Loucy (cell line): ENCODE results near the gene SLC25A30.

ENCODE experiments used
- EZH2phosphoT487 ChIP-seq: fragments of 200-600 bp; IDR thresholded peaks from 2 replicates; pipeline ENCODE4 v1.6.1; 2018; ENCODE audit warnings: antibody characterized with exemption, mild to moderate bottlenecking, moderate library complexity, borderline replicate concordance
- TF ChIP-seq, protein P1 (sequence below): fragments of 200-600 bp; sonication (generic); conservative IDR thresholded peaks from 2 replicates; pipeline ENCODE4 v1.5.1; 2014; ENCODE audit warnings: mild to moderate bottlenecking, antibody characterized with exemption, low read length

DNA sequence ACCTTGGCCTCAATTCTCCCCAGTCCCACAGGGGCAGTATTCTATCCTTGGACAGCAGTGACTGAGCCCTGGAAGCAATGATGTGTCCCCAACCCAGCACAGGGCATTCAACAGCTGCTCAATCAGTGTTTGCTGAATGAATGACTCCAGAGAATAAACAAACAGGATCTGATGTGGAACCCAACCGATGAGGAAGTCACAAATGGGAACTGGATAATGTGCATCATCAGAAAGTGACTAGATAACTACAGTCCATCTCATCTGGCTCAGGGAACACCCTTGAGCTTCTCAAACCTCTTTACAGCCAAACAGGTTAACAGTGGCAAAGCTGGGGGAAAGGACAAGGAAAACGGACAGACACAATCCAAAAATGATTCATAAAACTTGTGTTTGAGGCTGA is 8.2 kb downstream of the SLC25A30 start:
- TF ChIP-seq, protein P1, sequence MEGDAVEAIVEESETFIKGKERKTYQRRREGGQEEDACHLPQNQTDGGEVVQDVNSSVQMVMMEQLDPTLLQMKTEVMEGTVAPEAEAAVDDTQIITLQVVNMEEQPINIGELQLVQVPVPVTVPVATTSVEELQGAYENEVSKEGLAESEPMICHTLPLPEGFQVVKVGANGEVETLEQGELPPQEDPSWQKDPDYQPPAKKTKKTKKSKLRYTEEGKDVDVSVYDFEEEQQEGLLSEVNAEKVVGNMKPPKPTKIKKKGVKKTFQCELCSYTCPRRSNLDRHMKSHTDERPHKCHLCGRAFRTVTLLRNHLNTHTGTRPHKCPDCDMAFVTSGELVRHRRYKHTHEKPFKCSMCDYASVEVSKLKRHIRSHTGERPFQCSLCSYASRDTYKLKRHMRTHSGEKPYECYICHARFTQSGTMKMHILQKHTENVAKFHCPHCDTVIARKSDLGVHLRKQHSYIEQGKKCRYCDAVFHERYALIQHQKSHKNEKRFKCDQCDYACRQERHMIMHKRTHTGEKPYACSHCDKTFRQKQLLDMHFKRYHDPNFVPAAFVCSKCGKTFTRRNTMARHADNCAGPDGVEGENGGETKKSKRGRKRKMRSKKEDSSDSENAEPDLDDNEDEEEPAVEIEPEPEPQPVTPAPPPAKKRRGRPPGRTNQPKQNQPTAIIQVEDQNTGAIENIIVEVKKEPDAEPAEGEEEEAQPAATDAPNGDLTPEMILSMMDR, result no peak
- no peak for TF ChIP-seq EZH2phosphoT487
